Measurements from ENCODE around the gene CAP1. TPM values are rescaled to one million over a fixed set of nuclear protein-coding genes. Genes with fewer than 3 reads are reported as not detected.

Gene CAP1
- total and polyA plus RNA-seq, 10 of the 15 experiments (the other 5 are each of a cell fraction or from before 2014, with no cell fraction given), result 360 to 500 (median 431) TPM

GRCh38 chr1:39995973-39996393 lies 44.5 kb upstream of the CAP1 start (continued):
- no peak for TF ChIP-seq REST (IDR thresholded peaks at IDR 0.05; ENCODE audit: low read depth, low read length)
- TF ChIP-seq NRF1 (conservative IDR thresholded peaks at IDR 0.05; ENCODE audit: low read depth, low read length), result no peak
- TF ChIP-seq ZZZ3 (IDR thresholded peaks at IDR 0.05; ENCODE audit: control insufficient read depth, insufficient read length, low read depth), result no peak
- TF ChIP-seq EP300 (IDR thresholded peaks at IDR 0.05; ENCODE audit: borderline replicate concordance in 1 of 2, control insufficient read depth in 1 of 2, low read depth in 2 of 2, low read length in 2 of 2), result 0 out of 4 replicates have a peak, but pooled peaks of 1 of the 2 experiments have one; percentile 62
- TF ChIP-seq RFX5 (IDR thresholded peaks at IDR 0.05; ENCODE audit: low read depth, low read length), result no peak
- 0 out of 3 replicates have a peak, but pooled peaks have one; percentile 9 for TF ChIP-seq POU2F2 (IDR thresholded peaks at IDR 0.05; ENCODE audit: borderline replicate concordance, low read depth, low read length)
- no peak for TF ChIP-seq ZNF592 (IDR thresholded peaks at IDR 0.05)
- peak; percentile 52 for TF ChIP-seq MYC (IDR thresholded peaks at IDR 0.05; ENCODE audit: insufficient read depth, insufficient read length, insufficient replicate concordance, low read length, severe bottlenecking)
- peak; percentile 88 for TF ChIP-seq TCF3 (IDR thresholded peaks at IDR 0.05; ENCODE audit: borderline replicate concordance, insufficient read depth, low read depth, low read length)
- no peak for TF ChIP-seq FOXK2 (IDR thresholded peaks at IDR 0.05)
- TF ChIP-seq FOS (IDR thresholded peaks at IDR 0.05; ENCODE audit: borderline replicate concordance, extremely low read depth, insufficient read length), result no peak
- TF ChIP-seq E4F1 (IDR thresholded peaks at IDR 0.05; ENCODE audit: borderline replicate concordance, partially characterized antibody), result no peak
- TF ChIP-seq RELB (IDR thresholded peaks at IDR 0.05; ENCODE audit: low read depth), result peak; percentile 46; the same call in 1 of the 2 replicates
- TF ChIP-seq USF1 (IDR thresholded peaks at IDR 0.05; ENCODE audit: borderline replicate concordance, extremely low read length, insufficient read depth, low read depth, low read length), result no peak
- TF ChIP-seq BMI1 (IDR thresholded peaks at IDR 0.05; ENCODE audit: borderline replicate concordance), result 0 out of 2 replicates have a peak, but pooled peaks have one; percentile 24
